ENCODE measurements around the gene MED17.

Gene MED17

GRCh38 chr11:93849751-93850593 lies 65.9 kb downstream of the MED17 start:
- DNase-seq (ENCODE audit: low read depth) = no peak

GRCh38 chr11:93850594-93851018 lies 66.5 kb downstream of the MED17 start, which contains the start of gene VSTM5:
VSTM5 (minus strand) TSS chr11:93850618; CDS start chr11:93850502, 116 bp downstream.
- DNase-seq (ENCODE audit: low read depth) = no peak

DNA sequence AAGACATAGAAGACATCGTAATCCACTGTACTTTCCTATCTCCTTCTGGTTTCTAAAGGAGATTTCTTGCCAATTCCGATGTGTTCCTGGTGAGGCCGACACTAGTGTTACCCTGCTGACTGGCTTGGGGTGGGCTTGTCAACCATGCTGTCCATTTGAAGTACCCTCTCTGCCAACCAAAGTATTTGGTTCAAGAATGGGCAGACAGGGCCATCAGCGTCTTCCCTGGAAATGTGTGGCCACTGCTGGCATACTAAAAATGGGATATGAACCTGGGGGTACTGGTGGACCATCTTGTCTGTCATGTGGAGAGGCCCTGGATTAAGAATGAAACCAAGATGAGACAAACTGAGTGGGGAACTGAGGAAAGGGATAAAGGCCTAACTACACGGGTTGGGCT lies 68.2 kb downstream of the MED17 start:
- DNase-seq (ENCODE audit: low read depth) = no peak

GRCh38 chr11:93857413-93858120 lies 73.5 kb downstream of the MED17 start:
- DNase-seq (ENCODE audit: low read depth) = no peak

DNA sequence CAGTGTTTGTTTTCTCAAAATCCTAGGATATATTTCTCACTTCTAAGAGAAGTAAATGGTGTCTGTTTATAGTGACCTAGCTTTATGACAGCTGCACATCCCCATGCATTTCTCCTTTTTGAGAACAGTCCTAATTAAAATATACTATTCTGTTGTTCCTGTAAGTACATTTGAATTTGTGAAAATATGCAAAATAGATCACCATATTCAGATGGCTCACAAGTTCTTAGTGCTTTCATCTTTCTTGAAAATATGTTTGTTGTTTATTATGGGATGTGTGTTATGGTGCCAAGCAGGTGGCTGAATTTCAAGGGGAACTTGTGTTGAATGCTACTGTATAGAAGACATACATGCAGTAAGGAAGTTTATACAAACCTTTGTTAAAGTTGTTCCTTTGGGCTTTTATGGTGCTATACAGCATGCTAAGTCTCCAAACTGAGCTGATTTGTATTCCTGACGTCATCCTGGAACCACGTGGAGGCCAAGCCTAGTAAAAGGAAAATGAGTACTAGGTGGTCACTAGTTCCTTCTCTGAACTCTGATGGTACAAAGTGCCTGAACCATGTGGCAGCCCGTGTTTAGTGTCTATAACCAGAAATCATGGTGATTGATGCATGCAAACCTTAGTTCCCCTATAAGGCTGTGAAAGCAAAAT lies 74.2 kb downstream of the MED17 start:
- no peak for DNase-seq (ENCODE audit: low read depth)

DNA sequence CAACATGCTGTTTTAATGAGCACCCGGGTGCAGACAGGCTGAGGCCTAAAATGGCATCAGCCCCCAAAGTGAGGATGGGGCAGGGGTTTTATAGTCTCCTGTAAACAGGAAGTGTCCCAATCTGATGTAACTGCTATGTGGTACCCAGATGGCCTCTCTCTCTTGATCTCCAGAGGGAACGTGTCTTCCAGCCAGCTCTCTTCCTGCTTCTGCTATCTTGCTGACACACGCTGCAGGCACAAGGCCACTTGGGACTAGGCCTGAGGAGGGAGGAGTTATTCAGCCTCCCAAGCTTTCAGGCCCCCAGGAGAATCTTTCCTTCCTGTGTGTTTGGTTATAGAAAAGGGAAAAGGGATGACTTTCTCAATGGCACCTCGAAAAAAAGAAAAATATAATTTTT lies 77.7 kb downstream of the MED17 start:
- no peak for DNase-seq (ENCODE audit: low read depth)

Measured in HS-5 (cell line).